Neutrophil (primary cell): ENCODE results near the gene RRAGD.

Experiments
- H3K27ac ChIP-seq: fragments of 200-600 bp; sonication (generic); 2 replicates; pipeline ENCODE4 v1.5.1; 2016; ENCODE audit warnings: mild to moderate bottlenecking, moderate library complexity
- H3K27me3 ChIP-seq: fragments of 200-600 bp; sonication (generic); 2 replicates; pipeline ENCODE4 v1.6.0; 2016; ENCODE audit warnings: mild to moderate bottlenecking
- H3K36me3 ChIP-seq: fragments of 200-600 bp; sonication (generic); 2 replicates; pipeline ENCODE4 v1.5.1; 2017
- H3K4me1 ChIP-seq, 2 experiments: fragments of 200-600 bp in 1 of 2; sonication (generic) in 1 of 2; 1 replicate in 1 of 2; 2 replicates in 1 of 2; pipeline versions ENCODE4 v1.5.1 to v1.6.1; 2013 to 2016; ENCODE audit warnings: low read depth in 1 of 2, low read length in 1 of 2, mild to moderate bottlenecking in 1 of 2, moderate library complexity in 1 of 2; ENCODE audit not compliant: control insufficient read depth in 1 of 2, insufficient read depth in 1 of 2
- H3K4me3 ChIP-seq, 2 experiments: fragments of 200-600 bp in 1 of 2; sonication (generic) in 1 of 2; 1 replicate in 1 of 2; 2 replicates in 1 of 2; pipeline ENCODE4 v1.5.1; 2013 to 2016; ENCODE audit warnings: low read depth in 1 of 2, low read length in 1 of 2, mild to moderate bottlenecking in 1 of 2, moderate library complexity in 1 of 2
- H3K9me3 ChIP-seq: fragments of 200-600 bp; sonication (generic); 2 replicates; pipeline ENCODE4 v1.5.1; 2016
- TF ChIP-seq, protein P1 (sequence below): fragments of 200-600 bp; sonication (generic); IDR thresholded peaks from 2 replicates; pipeline ENCODE4 v1.5.1; 2016; ENCODE audit warnings: antibody characterized with exemption

RRAGD gene

DNA sequence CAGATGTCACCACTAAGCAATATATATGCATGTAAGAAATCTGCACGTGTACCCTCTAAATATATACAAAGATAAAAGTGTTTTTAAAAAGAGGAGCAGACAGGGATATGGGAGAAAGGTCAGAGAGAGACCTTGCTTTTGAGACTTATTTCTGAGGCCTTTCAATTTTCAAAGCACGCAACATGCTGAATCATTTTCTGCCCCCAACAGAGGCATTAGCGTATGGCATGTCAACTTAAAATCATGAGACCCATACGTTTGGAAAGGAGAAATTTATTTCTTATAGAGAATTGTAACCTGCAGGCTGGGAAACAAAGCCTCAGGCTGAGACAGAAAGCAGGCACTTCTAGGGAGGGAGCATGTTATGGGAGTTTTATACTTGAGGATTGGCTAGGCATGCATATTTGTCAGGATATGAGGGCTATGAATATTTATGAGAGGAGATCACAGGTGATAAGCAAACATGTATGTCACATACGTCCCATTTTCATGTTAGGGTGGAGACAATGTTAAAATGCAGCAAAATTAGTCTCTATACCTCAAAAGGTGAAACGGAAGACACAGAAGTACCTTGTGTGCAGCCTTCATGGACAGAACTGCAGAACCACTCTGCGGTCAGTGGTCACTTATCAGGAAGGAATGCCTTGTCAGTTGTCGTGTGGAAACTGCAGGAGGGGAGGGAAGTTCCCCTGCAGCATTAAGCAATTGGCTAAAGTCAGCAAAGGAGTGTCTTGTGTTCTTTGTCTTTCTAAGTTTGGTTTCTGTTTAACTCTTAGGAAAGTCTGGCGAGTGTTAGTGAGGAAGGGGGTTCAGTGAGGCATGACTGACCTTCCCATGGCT, 90.7 kb downstream of the RRAGD start:
- H3K9me3 ChIP-seq = no peaks in the 10 kb centered on the region
- H3K36me3 ChIP-seq = peaks cover 6% of the 10 kb centered on the region
- H3K27me3 ChIP-seq = no peaks in the 10 kb centered on the region
- peak overlapping the region; percentile 46 to 53 for H3K4me3 ChIP-seq
- H3K27ac ChIP-seq = peak overlapping the region; percentile 75
- peaks cover 40 to 46% of the 10 kb centered on the region in 2 experiments for H3K4me1 ChIP-seq
- TF ChIP-seq, protein P1, sequence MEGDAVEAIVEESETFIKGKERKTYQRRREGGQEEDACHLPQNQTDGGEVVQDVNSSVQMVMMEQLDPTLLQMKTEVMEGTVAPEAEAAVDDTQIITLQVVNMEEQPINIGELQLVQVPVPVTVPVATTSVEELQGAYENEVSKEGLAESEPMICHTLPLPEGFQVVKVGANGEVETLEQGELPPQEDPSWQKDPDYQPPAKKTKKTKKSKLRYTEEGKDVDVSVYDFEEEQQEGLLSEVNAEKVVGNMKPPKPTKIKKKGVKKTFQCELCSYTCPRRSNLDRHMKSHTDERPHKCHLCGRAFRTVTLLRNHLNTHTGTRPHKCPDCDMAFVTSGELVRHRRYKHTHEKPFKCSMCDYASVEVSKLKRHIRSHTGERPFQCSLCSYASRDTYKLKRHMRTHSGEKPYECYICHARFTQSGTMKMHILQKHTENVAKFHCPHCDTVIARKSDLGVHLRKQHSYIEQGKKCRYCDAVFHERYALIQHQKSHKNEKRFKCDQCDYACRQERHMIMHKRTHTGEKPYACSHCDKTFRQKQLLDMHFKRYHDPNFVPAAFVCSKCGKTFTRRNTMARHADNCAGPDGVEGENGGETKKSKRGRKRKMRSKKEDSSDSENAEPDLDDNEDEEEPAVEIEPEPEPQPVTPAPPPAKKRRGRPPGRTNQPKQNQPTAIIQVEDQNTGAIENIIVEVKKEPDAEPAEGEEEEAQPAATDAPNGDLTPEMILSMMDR = no peak

DNA sequence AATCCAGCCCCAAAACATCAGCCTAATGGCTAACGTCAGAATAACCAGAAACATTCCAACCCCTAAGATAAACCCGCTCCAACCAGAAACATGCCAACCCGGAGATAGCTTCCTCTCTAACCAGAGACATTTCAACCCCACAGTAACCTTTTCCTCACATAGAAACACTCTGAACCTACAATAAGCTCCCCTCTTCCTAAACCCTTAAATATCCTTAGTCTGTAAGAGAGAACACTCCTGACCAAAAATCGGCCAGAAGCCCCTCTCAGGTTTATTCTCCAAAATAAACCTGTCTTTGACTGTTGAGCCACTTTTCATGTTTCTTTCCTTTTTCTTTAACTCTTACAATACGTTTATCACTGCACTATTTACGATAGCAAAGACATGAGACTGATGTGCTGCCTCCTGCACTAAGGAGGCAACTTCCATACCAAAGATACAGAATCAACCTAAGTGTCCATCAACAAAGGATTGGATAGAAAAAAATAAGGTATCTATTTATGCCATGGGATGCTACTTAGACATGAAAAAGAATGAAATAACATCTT, 92.0 kb downstream of the RRAGD start:
- no peak overlapping the region for H3K4me3 ChIP-seq
- TF ChIP-seq, protein P1 = no peak
- H3K4me1 ChIP-seq = peaks cover 40 to 46% of the 10 kb centered on the region in 2 experiments
- H3K9me3 ChIP-seq = no peaks in the 10 kb centered on the region
- H3K36me3 ChIP-seq = no peaks in the 10 kb centered on the region
- H3K27ac ChIP-seq = no peak overlapping the region
- H3K27me3 ChIP-seq = no peaks in the 10 kb centered on the region

DNA sequence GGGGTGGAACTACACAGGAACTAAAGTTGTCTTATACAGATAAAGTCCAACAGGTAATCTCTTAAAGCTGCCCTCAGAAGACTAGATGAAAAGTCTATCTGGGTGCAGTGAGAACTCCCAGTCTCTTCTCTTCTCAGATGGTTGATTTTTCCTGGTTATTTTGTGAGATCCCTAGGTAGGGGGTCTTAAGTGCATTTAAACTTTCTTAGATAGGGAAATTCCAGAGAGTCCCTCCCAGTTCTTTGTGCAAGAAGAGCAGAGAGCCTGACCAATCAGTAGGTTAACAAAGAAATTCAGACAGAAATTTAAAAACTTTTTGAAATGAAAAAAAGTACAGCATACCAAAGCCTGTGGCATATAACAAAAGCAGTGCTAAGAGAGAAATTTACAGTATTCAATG, 95.0 kb downstream of the RRAGD start:
- Histone ChIP-seq H3K36me3 (no peaks in the 10 kb centered on the region), H3K27ac (no peak overlapping the region), H3K27me3 (no peaks in the 10 kb centered on the region), H3K4me1 (peaks cover 24 to 26% of the 10 kb centered on the region in 2 experiments), H3K4me3 (no peak overlapping the region), H3K9me3 (no peaks in the 10 kb centered on the region)
- TF ChIP-seq, protein P1 = no peak

DNA sequence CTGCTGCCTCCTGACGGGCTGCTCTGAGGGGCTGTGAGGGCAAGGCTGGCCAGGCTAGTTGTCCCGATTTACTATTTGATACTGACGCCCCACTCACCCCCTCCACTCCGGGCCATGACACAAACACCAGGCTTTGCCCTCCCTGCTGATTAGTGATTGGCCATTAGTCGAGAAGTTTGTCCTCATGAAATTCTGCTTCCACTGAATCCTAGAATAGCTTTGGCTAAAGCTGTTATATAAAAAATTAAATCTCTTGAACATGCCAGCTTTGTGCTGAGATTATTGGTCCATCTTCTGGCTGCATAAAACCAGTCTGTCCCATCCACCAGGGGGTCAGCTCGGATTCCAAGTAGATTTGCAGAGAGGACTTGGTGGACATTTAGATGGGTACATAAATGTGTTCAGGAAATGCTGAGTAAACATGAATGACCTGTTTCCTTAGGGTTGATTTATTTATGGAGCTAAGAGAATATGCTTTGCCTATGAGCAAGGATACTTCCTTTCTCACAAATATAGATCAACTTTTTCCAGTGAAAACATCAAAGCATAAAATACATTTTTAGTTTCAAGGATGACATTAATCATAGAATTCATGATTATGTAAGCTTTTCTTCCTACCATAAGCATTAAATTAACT, 96.7 kb downstream of the RRAGD start, which contains the start of gene GABRR2:
TSS of gene GABRR2 (minus strand) at position 51 of the 637 bp plus-strand sequence. CDS start 134 bp downstream, outside the sequence.
- Histone ChIP-seq H3K4me3 (no peak within 1 kb of the TSS), H3K4me1 (peaks cover 19 to 21% of the 10 kb centered on the region in 2 experiments), H3K36me3 (no peaks in the 10 kb centered on the region), H3K9me3 (no peaks in the 10 kb centered on the region), H3K27ac (no peak within 1 kb of the TSS), H3K27me3 (no peaks in the 10 kb centered on the region)
- TF ChIP-seq, protein P1 = no peak

DNA sequence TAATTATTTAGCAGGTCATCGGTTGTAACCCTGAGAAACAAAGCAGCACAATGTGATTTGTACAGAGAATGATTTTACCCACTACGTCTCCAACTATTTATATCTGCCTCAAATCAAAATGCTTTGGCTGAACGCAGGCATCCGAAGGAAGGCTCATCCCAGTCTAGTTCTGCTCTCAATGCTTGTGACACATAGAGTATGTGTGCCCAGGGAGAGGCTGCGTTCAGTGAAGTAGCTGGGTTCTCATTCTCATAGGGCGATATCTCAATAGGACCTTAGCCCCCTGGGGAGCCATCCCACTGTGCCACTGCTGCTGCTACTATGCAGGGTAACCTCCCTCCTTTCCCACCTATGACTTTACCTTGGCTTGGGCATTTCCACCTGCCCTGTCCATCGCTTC, 97.4 kb downstream of the RRAGD start:
- Histone ChIP-seq H3K4me3 (no peak overlapping the region), H3K4me1 (peaks cover 13 to 19% of the 10 kb centered on the region in 2 experiments), H3K27ac (no peak overlapping the region), H3K36me3 (no peaks in the 10 kb centered on the region), H3K9me3 (no peaks in the 10 kb centered on the region), H3K27me3 (no peaks in the 10 kb centered on the region)
- TF ChIP-seq, protein P1 = no peak
